Smooth muscle cell (in vitro differentiated cells): ENCODE measurements around the gene IQGAP2. TPM values are rescaled to one million over a fixed set of nuclear protein-coding genes. Genes with fewer than 3 reads are reported as not detected.

Source experiments
- DNase-seq: peaks from one replicate; lab custom pipeline; 2025; ENCODE audit not compliant: unreplicated experiment; lab: John Stamatoyannopoulos, UW
- H2AFZ ChIP-seq: fragments of 200-600 bp; sonication (generic); 2 replicates; pipeline ENCODE4 v1.6.0; 2016; ENCODE audit warnings: antibody characterized with exemption, low read depth, mild to moderate bottlenecking
- H3F3A ChIP-seq: fragments of 200-600 bp; sonication (generic); 2 replicates; pipeline ENCODE4 v1.6.0; 2017; ENCODE audit warnings: antibody characterized with exemption, low read depth
- H3K27ac ChIP-seq: fragments of 200-600 bp; sonication (generic); 2 replicates; pipeline ENCODE4 v1.5.1; 2016; ENCODE audit warnings: low read depth, mild to moderate bottlenecking
- H3K27me3 ChIP-seq: fragments of 200-600 bp; sonication (generic); 2 replicates; pipeline ENCODE4 v1.6.1; 2016; ENCODE audit warnings: low read depth, mild to moderate bottlenecking
- H3K36me3 ChIP-seq: fragments of 200-600 bp; sonication (generic); 2 replicates; pipeline ENCODE4 v1.5.1; 2016; ENCODE audit warnings: low read depth
- H3K4me1 ChIP-seq: fragments of 200-600 bp; sonication (generic); 2 replicates; pipeline ENCODE4 v1.5.1; 2016; ENCODE audit warnings: low read depth
- H3K4me2 ChIP-seq: fragments of 200-600 bp; sonication (generic); 2 replicates; pipeline ENCODE4 v1.6.0; 2016; ENCODE audit warnings: mild to moderate bottlenecking
- H3K4me3 ChIP-seq: fragments of 200-600 bp; sonication (generic); 2 replicates; pipeline ENCODE4 v1.5.1; 2016; ENCODE audit warnings: mild to moderate bottlenecking
- H3K79me2 ChIP-seq: fragments of 200-600 bp; sonication (generic); 2 replicates; pipeline ENCODE4 v1.6.0; 2016; ENCODE audit warnings: low read depth, mild to moderate bottlenecking
- H3K9ac ChIP-seq: fragments of 200-600 bp; sonication (generic); 2 replicates; pipeline ENCODE4 v1.6.0; 2016; ENCODE audit warnings: low read depth
- H3K9me3 ChIP-seq: fragments of 200-600 bp; sonication (generic); replicated peaks from 2 replicates; pipeline ENCODE4 v1.5.1; 2016; ENCODE audit warnings: low read depth
- H4K20me1 ChIP-seq: fragments of 200-600 bp; sonication (generic); 2 replicates; pipeline ENCODE4 v1.6.0; 2016; ENCODE audit warnings: low read depth
- CTCF ChIP-seq: fragments of 200-600 bp; sonication (generic); IDR thresholded peaks from 2 replicates; pipeline ENCODE4 v1.5.1; 2017; ENCODE audit warnings: borderline replicate concordance, mild to moderate bottlenecking, antibody characterized with exemption; ENCODE audit not compliant: insufficient read depth, poor library complexity, severe bottlenecking
- WGBS: methylation state at CpG from one replicate; pipeline ENCODE4 v1.1.7; 2016; ENCODE audit warnings: low lambda C conversion rate; 5-methylcytosine and 5-hydroxymethylcytosine counted together
- polyA plus RNA-seq: library from polyadenylated mRNA; unstranded; fragments of >200 nt; fragmentation: Nextera tagmentation; extraction: Ambion mirVana; gene quantifications from 2 replicates; pipeline ENCODE4 v1.2.1, GENCODE V29; 2016
- total RNA-seq: library from RNA; depleted of rRNA; stranded (reverse); fragments of >200 nt; gene quantifications from 2 replicates; pipeline ENCODE4 v1.2.3, GENCODE V29; 2014

Gene IQGAP2
- total and polyA plus RNA-seq, 2 experiments from 2014 or later: 7.3 to 16.6 TPM

- WGBS: 85% methylated on average over 2 of the region's 2 CpGs
- Histone ChIP-seq H3K4me1 (no peaks in the 10 kb centered on the region), H3F3A (no peaks in the 10 kb centered on the region), H3K79me2 (no peaks in the 10 kb centered on the region), H3K4me3 (no peak overlapping the region), H3K4me2 (no peak overlapping the region), H4K20me1 (no peaks in the 10 kb centered on the region), H3K9me3 (no peaks in the 10 kb centered on the region), H3K27me3 (no peaks in the 10 kb centered on the region), H3K36me3 (no peaks in the 10 kb centered on the region), H3K27ac (no peak overlapping the region), H2AFZ (no peak overlapping the region), H3K9ac (no peak overlapping the region)
- no peak for DNase-seq
- TF ChIP-seq CTCF: no peak
Observed at GRCh38 chr5:76701298-76701697, 298.2 kb downstream of the IQGAP2 start.

GRCh38 chr5:76703707-76704106 lies 300.6 kb downstream of the IQGAP2 start:
- Histone ChIP-seq H3K79me2 (no peaks in the 10 kb centered on the region), H4K20me1 (no peaks in the 10 kb centered on the region), H3K9ac (no peak overlapping the region), H3K9me3 (no peaks in the 10 kb centered on the region), H3K27me3 (peaks cover 7% of the 10 kb centered on the region), H3K4me1 (peaks cover 5% of the 10 kb centered on the region), H3K27ac (no peak overlapping the region), H3F3A (no peaks in the 10 kb centered on the region), H3K4me3 (no peak overlapping the region), H3K36me3 (no peaks in the 10 kb centered on the region), H2AFZ (no peak overlapping the region), H3K4me2 (no peak overlapping the region)
- no peak for TF ChIP-seq CTCF
- 64% methylated on average over 2 of the region's 2 CpGs for WGBS
- DNase-seq: no peak

GRCh38 chr5:76704131-76704663 lies 301.1 kb downstream of the IQGAP2 start:
- H3K36me3 ChIP-seq: no peaks in the 10 kb centered on the region
- no peak overlapping the region for H3K27ac ChIP-seq
- no peak overlapping the region for H3K9ac ChIP-seq
- H4K20me1 ChIP-seq: no peaks in the 10 kb centered on the region
- peaks cover 7% of the 10 kb centered on the region for H3K27me3 ChIP-seq
- H2AFZ ChIP-seq: no peak overlapping the region
- H3K79me2 ChIP-seq: no peaks in the 10 kb centered on the region
- H3F3A ChIP-seq: no peaks in the 10 kb centered on the region
- H3K4me2 ChIP-seq: no peak overlapping the region
- peaks cover 5% of the 10 kb centered on the region for H3K4me1 ChIP-seq
- H3K9me3 ChIP-seq: no peaks in the 10 kb centered on the region
- no peak for TF ChIP-seq CTCF
- DNase-seq: no peak
- H3K4me3 ChIP-seq: no peak overlapping the region

- no peak overlapping the region for H3K4me2 ChIP-seq
- no peak for DNase-seq
- H3F3A ChIP-seq: no peaks in the 10 kb centered on the region
- no peak for TF ChIP-seq CTCF
- no peaks in the 10 kb centered on the region for H3K9me3 ChIP-seq
- H3K4me3 ChIP-seq: no peak overlapping the region
- no peaks in the 10 kb centered on the region for H3K36me3 ChIP-seq
- no peaks in the 10 kb centered on the region for H4K20me1 ChIP-seq
- peaks cover 8% of the 10 kb centered on the region for H3K4me1 ChIP-seq
- no peak overlapping the region for H3K27ac ChIP-seq
- no peak overlapping the region for H3K9ac ChIP-seq
- H2AFZ ChIP-seq: no peak overlapping the region
- H3K79me2 ChIP-seq: no peaks in the 10 kb centered on the region
- peaks cover 7% of the 10 kb centered on the region for H3K27me3 ChIP-seq
Observed at GRCh38 chr5:76705574-76705973, 302.5 kb downstream of the IQGAP2 start.
